ENCODE data around the gene C1QTNF1.

Gene C1QTNF1

GRCh38 chr17:79090443-79091225 is 66.7 kb downstream of the C1QTNF1 start:
- DNase-seq (ENCODE audit: low read depth, low spot score): no peak

- DNase-seq (ENCODE audit: low read depth, low spot score): no peak
These were observed 67.3 kb downstream of the C1QTNF1 start for GRCh38 chr17:79091226-79091670.

GRCh38 chr17:79092567-79092966 is 68.6 kb downstream of the C1QTNF1 start:
- DNase-seq (ENCODE audit: low read depth, low spot score): no peak

- DNase-seq (ENCODE audit: low read depth, low spot score): no peak
These were observed 69.3 kb downstream of the C1QTNF1 start for GRCh38 chr17:79093270-79093669.

GRCh38 chr17:79094261-79094660 is 70.3 kb downstream of the C1QTNF1 start:
- no peak for DNase-seq (ENCODE audit: low read depth, low spot score)

- DNase-seq (ENCODE audit: low read depth, low spot score): no peak
These were observed 71.5 kb downstream of the C1QTNF1 start for GRCh38 chr17:79095345-79096055.

- no peak for DNase-seq (ENCODE audit: low read depth, low spot score)
These were observed 72.5 kb downstream of the C1QTNF1 start for GRCh38 chr17:79096477-79096876.

- no peak for DNase-seq (ENCODE audit: low read depth, low spot score)
These were observed 73.5 kb downstream of the C1QTNF1 start for GRCh38 chr17:79097226-79098055.

DNA sequence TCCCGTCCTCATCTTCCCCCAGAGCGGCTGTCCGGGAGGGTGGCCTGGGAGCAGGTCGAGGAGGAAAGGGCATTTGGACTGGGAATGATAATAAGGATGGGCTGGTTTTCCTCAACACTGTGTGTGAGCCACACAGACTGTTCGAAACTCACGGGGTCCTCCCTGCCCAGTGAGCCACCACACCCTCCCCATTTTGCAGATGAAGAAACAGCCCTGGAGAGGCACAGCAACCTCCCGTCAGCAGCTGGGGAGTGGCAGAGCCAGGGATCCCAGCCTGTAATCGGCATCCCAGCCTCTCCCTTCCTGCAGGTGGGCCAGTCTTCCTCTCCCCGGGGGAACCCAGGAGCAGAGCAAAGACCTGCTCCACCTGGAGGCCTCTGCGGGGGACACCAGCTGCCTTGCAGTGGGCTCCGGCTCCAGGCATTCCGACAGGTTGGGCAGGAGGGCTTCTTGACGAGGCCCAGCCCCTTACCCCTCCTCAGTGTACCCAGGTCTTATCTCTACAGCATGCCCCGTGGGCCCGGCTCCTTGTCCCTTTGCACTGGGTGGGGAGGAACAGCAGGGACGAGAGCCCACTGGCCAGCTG is 74.4 kb downstream of the C1QTNF1 start:
- no peak for DNase-seq (ENCODE audit: low read depth, low spot score)

Data from smooth muscle cell of the brain vasculature (primary cell).